ENCODE data around the gene ENDOD1. TPM values are rescaled to one million over a fixed set of nuclear protein-coding genes. Genes with fewer than 3 reads are reported as not detected.
A peak's percentile ranks its signal among the peaks of the same experiment; 100 is the strongest.
"Not testable (repeated sequence)": the region's sequence is repeated elsewhere in the genome, so short reads cannot be mapped to it uniquely, and the experiment has no call there.

The ENDOD1 gene
- 10 to 100 TPM; 13.0 to 14.1 TPM for total RNA-seq

GRCh38 chr11:95089620-95090542 lies at the start of gene ENDOD1:
TSS of gene ENDOD1 (plus strand) at chr11:95089846. CDS start at chr11:95089928, 82 bp downstream.
- Mint-ChIP-seq H3K27ac (peak within 1 kb of the TSS; percentile 95), H3K4me1 (ENCODE audit: low read depth) (peaks cover 65% of the 10 kb centered on the region), H3K27me3 (no peaks in the 10 kb centered on the region), H3K36me3 (ENCODE audit: low read depth) (peaks cover 7% of the 10 kb centered on the region), H3K9me3 (no peaks in the 10 kb centered on the region), H3K4me3 (peak within 1 kb of the TSS; percentile 90)
- ATAC-seq = peak; percentile 93
- intact Hi-C loops (cut with micrococcal nuclease) = loop anchor here (2.0 to 5.0 kb wide), 3 partner anchors 21 to 142 kb away; partner anchors contain the start of gene SESN3
- TF ChIP-seq, protein P1, sequence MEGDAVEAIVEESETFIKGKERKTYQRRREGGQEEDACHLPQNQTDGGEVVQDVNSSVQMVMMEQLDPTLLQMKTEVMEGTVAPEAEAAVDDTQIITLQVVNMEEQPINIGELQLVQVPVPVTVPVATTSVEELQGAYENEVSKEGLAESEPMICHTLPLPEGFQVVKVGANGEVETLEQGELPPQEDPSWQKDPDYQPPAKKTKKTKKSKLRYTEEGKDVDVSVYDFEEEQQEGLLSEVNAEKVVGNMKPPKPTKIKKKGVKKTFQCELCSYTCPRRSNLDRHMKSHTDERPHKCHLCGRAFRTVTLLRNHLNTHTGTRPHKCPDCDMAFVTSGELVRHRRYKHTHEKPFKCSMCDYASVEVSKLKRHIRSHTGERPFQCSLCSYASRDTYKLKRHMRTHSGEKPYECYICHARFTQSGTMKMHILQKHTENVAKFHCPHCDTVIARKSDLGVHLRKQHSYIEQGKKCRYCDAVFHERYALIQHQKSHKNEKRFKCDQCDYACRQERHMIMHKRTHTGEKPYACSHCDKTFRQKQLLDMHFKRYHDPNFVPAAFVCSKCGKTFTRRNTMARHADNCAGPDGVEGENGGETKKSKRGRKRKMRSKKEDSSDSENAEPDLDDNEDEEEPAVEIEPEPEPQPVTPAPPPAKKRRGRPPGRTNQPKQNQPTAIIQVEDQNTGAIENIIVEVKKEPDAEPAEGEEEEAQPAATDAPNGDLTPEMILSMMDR (IDR thresholded peaks at IDR 0.05) = peak; percentile 16
- peak; percentile 82 for DNase-seq
- POLR2A ChIA-PET = interaction anchor here (0.7 to 7.3 kb wide), 10 partner anchors 9 to 1361 kb away, joined by 3 to 57 read pairs (median 3); partner anchors contain the start of gene SRSF8
- CTCF ChIA-PET = interaction anchor here (1.0 to 7.0 kb wide), 8 partner anchors 9 to 62 kb away, joined by 3 to 132 read pairs (median 4); partner anchors contain the start of gene SRSF8

GRCh38 chr11:95042239-95042638 lies 47.4 kb upstream of the ENDOD1 start:
- H3K4me1 Mint-ChIP-seq (ENCODE audit: low read depth) = peaks cover 2% of the 10 kb centered on the region
- ATAC-seq (no peak), DNase-seq (no peak)
- no peak overlapping the region for H3K4me3 Mint-ChIP-seq
- peaks cover 19% of the 10 kb centered on the region for H3K27me3 Mint-ChIP-seq
- CTCF ChIA-PET = no interaction called here
- intact Hi-C loops (cut with micrococcal nuclease) = no loop called here
- no peak overlapping the region for H3K27ac Mint-ChIP-seq
- no peaks in the 10 kb centered on the region for H3K9me3 Mint-ChIP-seq
- POLR2A ChIA-PET = no interaction called here
- no peaks in the 10 kb centered on the region for H3K36me3 Mint-ChIP-seq (ENCODE audit: low read depth)
- TF ChIP-seq, protein P1 (IDR thresholded peaks at IDR 0.05) = no peak

- intact Hi-C loops (cut with micrococcal nuclease) = no loop called here
- DNase-seq (no peak), ATAC-seq (no peak)
- Mint-ChIP-seq H3K27ac (no peak overlapping the region), H3K4me3 (no peak overlapping the region), H3K9me3 (no peaks in the 10 kb centered on the region), H3K27me3 (peaks cover 19% of the 10 kb centered on the region), H3K36me3 (ENCODE audit: low read depth) (no peaks in the 10 kb centered on the region), H3K4me1 (ENCODE audit: low read depth) (peaks cover 2% of the 10 kb centered on the region)
- POLR2A ChIA-PET = no interaction called here
- TF ChIP-seq, protein P1 (IDR thresholded peaks at IDR 0.05) = no peak
- CTCF ChIA-PET = no interaction called here
These were observed 46.7 kb upstream of the ENDOD1 start for GRCh38 chr11:95042906-95043305.

DNA sequence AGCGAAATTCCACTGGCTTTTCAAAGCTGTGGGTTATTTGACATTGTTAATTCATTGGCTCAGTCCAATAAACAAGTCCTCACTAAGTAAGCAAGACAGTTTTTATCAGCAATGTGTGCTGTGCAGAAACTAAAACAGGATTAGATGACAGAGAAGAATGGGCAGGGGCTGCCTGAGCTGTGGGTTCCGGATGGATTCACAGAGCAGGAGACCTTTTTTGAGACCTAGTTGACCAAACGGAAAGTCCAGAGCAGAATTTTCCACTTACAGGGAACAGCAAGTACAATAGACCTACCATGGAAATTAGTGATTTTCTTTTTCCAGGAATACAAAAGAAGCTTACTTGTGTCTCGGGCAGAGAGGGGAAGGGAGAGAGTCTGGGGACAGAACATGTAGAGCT lies 45.6 kb upstream of the ENDOD1 start:
- H3K27ac Mint-ChIP-seq = no peak overlapping the region
- ATAC-seq (no peak), DNase-seq (no peak)
- peaks cover 10% of the 10 kb centered on the region for H3K27me3 Mint-ChIP-seq
- H3K9me3 Mint-ChIP-seq = no peaks in the 10 kb centered on the region
- no peaks in the 10 kb centered on the region for H3K36me3 Mint-ChIP-seq (ENCODE audit: low read depth)
- ChIA-PET CTCF (no interaction called here), POLR2A (no interaction called here)
- H3K4me1 Mint-ChIP-seq (ENCODE audit: low read depth) = no peaks in the 10 kb centered on the region
- intact Hi-C loops (cut with micrococcal nuclease) = no loop called here
- no peak overlapping the region for H3K4me3 Mint-ChIP-seq
- TF ChIP-seq, protein P1 (IDR thresholded peaks at IDR 0.05) = no peak

DNA sequence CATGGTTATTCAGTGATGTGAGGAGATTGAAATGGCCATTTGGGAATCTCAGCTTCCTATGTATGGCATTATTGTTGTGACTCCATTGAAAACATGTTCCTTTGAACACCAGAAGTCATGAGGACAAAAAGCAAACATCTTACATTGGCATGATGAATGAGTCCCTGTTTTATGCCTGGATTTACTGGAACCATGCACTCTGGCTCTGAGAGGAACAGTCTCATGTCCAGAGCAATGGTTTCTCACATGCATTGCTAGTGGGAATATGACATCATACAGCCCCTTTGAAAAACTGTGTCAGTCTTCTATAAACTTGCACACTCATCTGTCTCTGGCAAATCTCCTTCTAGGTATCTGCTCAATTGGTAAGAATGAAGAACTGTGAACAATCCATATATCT lies 43.8 kb upstream of the ENDOD1 start:
- ATAC-seq = no peak
- no peak for DNase-seq
- TF ChIP-seq, protein P1 (IDR thresholded peaks at IDR 0.05) = no peak
- H3K27ac Mint-ChIP-seq = no peak overlapping the region
- H3K4me3 Mint-ChIP-seq = no peak overlapping the region
- CTCF ChIA-PET = no interaction called here
- no peaks in the 10 kb centered on the region for H3K4me1 Mint-ChIP-seq (ENCODE audit: low read depth)
- H3K27me3 Mint-ChIP-seq = peaks cover 10% of the 10 kb centered on the region
- intact Hi-C loops (cut with micrococcal nuclease) = no loop called here
- POLR2A ChIA-PET = no interaction called here
- no peaks in the 10 kb centered on the region for H3K36me3 Mint-ChIP-seq (ENCODE audit: low read depth)
- no peaks in the 10 kb centered on the region for H3K9me3 Mint-ChIP-seq

- H3K4me1 Mint-ChIP-seq (ENCODE audit: low read depth); H3K9me3 Mint-ChIP-seq; DNase-seq; H3K27ac Mint-ChIP-seq; ATAC-seq; POLR2A ChIA-PET; intact Hi-C loops (cut with micrococcal nuclease); H3K36me3 Mint-ChIP-seq (ENCODE audit: low read depth); H3K4me3 Mint-ChIP-seq: not testable (repeated sequence)
- H3K27me3 Mint-ChIP-seq = peaks cover 18% of the 10 kb centered on the region
- CTCF ChIA-PET = interaction anchor here (1.3 kb wide), 1 partner anchor 18 kb away, joined by 3 read pairs; the partner anchor contains the start of gene SRSF8
These were observed 40.5 kb upstream of the ENDOD1 start, which contains the start of gene KDM4F for GRCh38 chr11:95049122-95049521. TSS of gene KDM4F (plus strand) at chr11:95049422.
